SK-N-SH (cell line): Measurements from ENCODE around the gene LINGO3.

Experiments
- FOXJ3 ChIP-seq: sonication (generic); formaldehyde crosslinking; IDR thresholded peaks from 2 replicates; pipeline ENCODE4 v1.5.1; 2020; ENCODE audit warnings: mild to moderate bottlenecking, missing genetic modification reagents
- MEF2A ChIP-seq: IDR thresholded peaks from 2 replicates; pipeline ENCODE4 v1.4.0; 2012; ENCODE audit warnings: low read depth, borderline replicate concordance
- MXI1 ChIP-seq: IDR thresholded peaks from 2 replicates; pipeline ENCODE4 v1.6.1; 2012; ENCODE audit warnings: mild to moderate bottlenecking, low read depth, low read length, improper control_type of control experiment
- POLR2AphosphoS5 ChIP-seq: IDR thresholded peaks from 2 replicates; pipeline ENCODE4 v1.6.1; 2012; ENCODE audit warnings: low read depth, low read length
- TF ChIP-seq, protein P1 (sequence below): fragments of 200-600 bp; sonication (generic); IDR thresholded peaks from 2 replicates; pipeline ENCODE4 v1.6.1; 2017; ENCODE audit warnings: antibody characterized with exemption, mild to moderate bottlenecking, moderate library complexity
- TF ChIP-seq, protein P2 (sequence below): fragments of 150-350 bp; IDR thresholded peaks from 2 replicates; pipeline ENCODE4 v1.6.1; 2017; ENCODE audit warnings: antibody characterized with exemption, low read length, low read depth, borderline replicate concordance
- TF ChIP-seq, protein P3 (sequence below): fragments of 150-350 bp; IDR thresholded peaks from 2 replicates; pipeline ENCODE4 v1.6.1; 2016; ENCODE audit warnings: mild to moderate bottlenecking, low read depth, low read length

DNA sequence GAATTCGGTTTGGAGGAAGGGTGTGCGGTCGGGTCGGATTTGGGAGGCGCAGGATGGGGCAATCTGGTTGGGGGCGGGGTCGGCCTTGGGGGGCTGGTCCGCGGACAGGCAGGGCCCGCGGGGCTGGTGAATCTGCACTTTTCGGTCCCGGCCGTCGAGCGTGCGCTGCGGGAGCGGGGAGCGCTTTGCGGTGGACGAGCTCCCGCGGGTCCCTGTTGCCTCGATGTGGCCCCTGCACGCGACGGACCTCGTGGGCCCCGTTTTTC is 37.9 kb downstream of the LINGO3 start:
- no peak; the same call in 1 of the 2 replicates for TF ChIP-seq MXI1
- TF ChIP-seq, protein P1, sequence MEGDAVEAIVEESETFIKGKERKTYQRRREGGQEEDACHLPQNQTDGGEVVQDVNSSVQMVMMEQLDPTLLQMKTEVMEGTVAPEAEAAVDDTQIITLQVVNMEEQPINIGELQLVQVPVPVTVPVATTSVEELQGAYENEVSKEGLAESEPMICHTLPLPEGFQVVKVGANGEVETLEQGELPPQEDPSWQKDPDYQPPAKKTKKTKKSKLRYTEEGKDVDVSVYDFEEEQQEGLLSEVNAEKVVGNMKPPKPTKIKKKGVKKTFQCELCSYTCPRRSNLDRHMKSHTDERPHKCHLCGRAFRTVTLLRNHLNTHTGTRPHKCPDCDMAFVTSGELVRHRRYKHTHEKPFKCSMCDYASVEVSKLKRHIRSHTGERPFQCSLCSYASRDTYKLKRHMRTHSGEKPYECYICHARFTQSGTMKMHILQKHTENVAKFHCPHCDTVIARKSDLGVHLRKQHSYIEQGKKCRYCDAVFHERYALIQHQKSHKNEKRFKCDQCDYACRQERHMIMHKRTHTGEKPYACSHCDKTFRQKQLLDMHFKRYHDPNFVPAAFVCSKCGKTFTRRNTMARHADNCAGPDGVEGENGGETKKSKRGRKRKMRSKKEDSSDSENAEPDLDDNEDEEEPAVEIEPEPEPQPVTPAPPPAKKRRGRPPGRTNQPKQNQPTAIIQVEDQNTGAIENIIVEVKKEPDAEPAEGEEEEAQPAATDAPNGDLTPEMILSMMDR = no peak
- TF ChIP-seq FOXJ3 = no peak
- TF ChIP-seq MEF2A = no peak
- TF ChIP-seq, protein P2, sequence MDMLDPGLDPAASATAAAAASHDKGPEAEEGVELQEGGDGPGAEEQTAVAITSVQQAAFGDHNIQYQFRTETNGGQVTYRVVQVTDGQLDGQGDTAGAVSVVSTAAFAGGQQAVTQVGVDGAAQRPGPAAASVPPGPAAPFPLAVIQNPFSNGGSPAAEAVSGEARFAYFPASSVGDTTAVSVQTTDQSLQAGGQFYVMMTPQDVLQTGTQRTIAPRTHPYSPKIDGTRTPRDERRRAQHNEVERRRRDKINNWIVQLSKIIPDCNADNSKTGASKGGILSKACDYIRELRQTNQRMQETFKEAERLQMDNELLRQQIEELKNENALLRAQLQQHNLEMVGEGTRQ = no peak
- no peak for TF ChIP-seq POLR2AphosphoS5
- TF ChIP-seq, protein P3, sequence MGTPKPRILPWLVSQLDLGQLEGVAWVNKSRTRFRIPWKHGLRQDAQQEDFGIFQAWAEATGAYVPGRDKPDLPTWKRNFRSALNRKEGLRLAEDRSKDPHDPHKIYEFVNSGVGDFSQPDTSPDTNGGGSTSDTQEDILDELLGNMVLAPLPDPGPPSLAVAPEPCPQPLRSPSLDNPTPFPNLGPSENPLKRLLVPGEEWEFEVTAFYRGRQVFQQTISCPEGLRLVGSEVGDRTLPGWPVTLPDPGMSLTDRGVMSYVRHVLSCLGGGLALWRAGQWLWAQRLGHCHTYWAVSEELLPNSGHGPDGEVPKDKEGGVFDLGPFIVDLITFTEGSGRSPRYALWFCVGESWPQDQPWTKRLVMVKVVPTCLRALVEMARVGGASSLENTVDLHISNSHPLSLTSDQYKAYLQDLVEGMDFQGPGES = no peak
